Aorta (tissue), 5 donors: ENCODE measurements around the gene EPB41. TPM values are rescaled to one million over a fixed set of nuclear protein-coding genes. Genes with fewer than 3 reads are reported as not detected.
A peak's percentile ranks its signal among the peaks of the same experiment; 100 is the strongest.

Experiments
- ATAC-seq: fragments of 200-7000 bp; cut with Tn5 transposase; one replicate; pipeline ENCODE4 v1.9.1; 2022; ENCODE audit warnings: moderate library complexity; ENCODE audit not compliant: low FRiP score
- DNase-seq, 2 donors: peaks; one replicate each; pipeline ENCODE4 v3.0.0-alpha.2; 2020
- H3K27ac ChIP-seq, 2 donors: one replicate each; pipeline ENCODE4 v1.5.1; 2013; ENCODE audit warnings: low read length in 2 of 2, mild to moderate bottlenecking in 2 of 2, moderate library complexity in 2 of 2, control low read depth in 1 of 2, inconsistent platforms in 1 of 2, low read depth in 1 of 2
- H3K27me3 ChIP-seq, 2 donors: one replicate each; pipeline ENCODE4 v1.6.1; 2013; ENCODE audit warnings: control low read depth in 1 of 2, low read length in 1 of 2, mild to moderate bottlenecking in 1 of 2, moderate library complexity in 1 of 2; ENCODE audit not compliant: insufficient read depth in 2 of 2, control insufficient read depth in 1 of 2
- H3K36me3 ChIP-seq, 2 donors: one replicate each; pipeline ENCODE4 v1.6.1; 2013; ENCODE audit warnings: control low read depth in 1 of 2, low read length in 1 of 2, mild to moderate bottlenecking in 1 of 2; ENCODE audit not compliant: insufficient read depth in 2 of 2, control insufficient read depth in 1 of 2
- H3K4me1 ChIP-seq, 2 donors: one replicate each; pipeline ENCODE4 v1.6.1; 2013; ENCODE audit warnings: low read length in 2 of 2, control low read depth in 1 of 2, mild to moderate bottlenecking in 1 of 2, moderate library complexity in 1 of 2; ENCODE audit not compliant: insufficient read depth in 2 of 2, control insufficient read depth in 1 of 2
- H3K4me3 ChIP-seq, 2 donors: one replicate each; pipeline ENCODE4 v1.5.1; 2013; ENCODE audit warnings: low read length in 2 of 2, control low read depth in 1 of 2, mild to moderate bottlenecking in 1 of 2
- H3K9me3 ChIP-seq: one replicate; pipeline ENCODE4 v1.6.1; 2013; ENCODE audit warnings: mild to moderate bottlenecking, low read length; ENCODE audit not compliant: control insufficient read depth
- WGBS, 2 donors: extraction: QIAGEN DNeasy Blood & Tissue Kit; methylation state at CpG; one replicate each; pipeline ENCODE4 v1.1.7; 2013; 5-methylcytosine and 5-hydroxymethylcytosine counted together
- intact Hi-C, 2 donors: fragments of 100-400 bp; cut with DNase I; formaldehyde crosslinking; loops; one replicate each; pipeline versions ENCODE4 v1.14.2 to v1.15.0; 2022
- polyA plus RNA-seq, 2 donors: library from polyadenylated mRNA; stranded (reverse); fragments of 200-250 nt; gene quantifications; one replicate each; pipeline ENCODE4 v1.2.3, GENCODE V29; 2013
- total RNA-seq, 2 donors: library from RNA; stranded (reverse); fragmentation: NEBNext Ultra II Directional; extraction: Animal tissue kit (Norgen Biotek cat#: 25700); gene quantifications; one replicate each; pipeline ENCODE4 v1.2.1, GENCODE V29; 2021
- donor health status: healthy with polysubstance abuse.
- donor health status: Bipolar disorder and iron deficiency.
- donor health status: DM: no; HTN: no; CAD: no.
- donor health status: DM: no; HTN: no; CAD: no.
- donor health status: DM: yes; HTN: yes; CAD: no.

EPB41 gene
- total and polyA plus RNA-seq, 4 donors, result 3.4 to 35.2 (median 14.6) TPM

GRCh38 chr1:29156543-29157268, 242.3 kb downstream of the EPB41 start:
- peaks cover 6 to 7% of the 10 kb centered on the region in 2 donors for H3K36me3 ChIP-seq

GRCh38 chr1:29157269-29157601, 242.9 kb downstream of the EPB41 start:
- Histone ChIP-seq H3K27me3 (no peaks in the 10 kb centered on the region), H3K4me1 (no peaks in the 10 kb centered on the region), H3K36me3 (peaks cover 4 to 7% of the 10 kb centered on the region in 2 donors), H3K9me3 (no peaks in the 10 kb centered on the region), H3K4me3 (no peak overlapping the region), H3K27ac (no peak overlapping the region)
- WGBS, 2 donors, result 48 to 57% methylated on average over 3 of the region's 3 CpGs
- intact Hi-C loops, result no loop called here
- ATAC-seq (no peak), DNase-seq (no peak)

More at GRCh38 chr1:29156543-29157268, 242.3 kb downstream of the EPB41 start:
- 38 to 40% methylated on average over 10 of the region's 10 CpGs for WGBS, 2 donors
- Histone ChIP-seq H3K9me3 (no peaks in the 10 kb centered on the region), H3K27me3 (no peaks in the 10 kb centered on the region), H3K27ac (no peak overlapping the region), H3K4me3 (no peak overlapping the region), H3K4me1 (no peaks in the 10 kb centered on the region)
- no peak for DNase-seq
- ATAC-seq, result no peak
- intact Hi-C loops, result no loop called here

GRCh38 chr1:29159773-29160172, 245.4 kb downstream of the EPB41 start:
- 71 to 86% methylated on average over 3 of the region's 3 CpGs for WGBS, 2 donors
- H3K9me3 ChIP-seq, result no peaks in the 10 kb centered on the region
- H3K27ac ChIP-seq, result no peak overlapping the region
- no peak for DNase-seq
- H3K4me3 ChIP-seq, result no peak overlapping the region
- peaks cover 2 to 4% of the 10 kb centered on the region in 2 donors for H3K36me3 ChIP-seq
- no peaks in the 10 kb centered on the region for H3K27me3 ChIP-seq
- ATAC-seq, result no peak
- H3K4me1 ChIP-seq, result no peaks in the 10 kb centered on the region
- intact Hi-C loops, result no loop called here

GRCh38 chr1:29162025-29162424, 247.7 kb downstream of the EPB41 start:
- Histone ChIP-seq H3K27me3 (no peaks in the 10 kb centered on the region), H3K4me3 (no peak overlapping the region), H3K27ac (no peak overlapping the region), H3K9me3 (no peaks in the 10 kb centered on the region), H3K36me3 (peaks cover 6 to 8% of the 10 kb centered on the region in 2 donors), H3K4me1 (no peaks in the 10 kb centered on the region)
- ATAC-seq (no peak), DNase-seq (no peak)
- 45 to 50% methylated on average over 4 of the region's 4 CpGs for WGBS, 2 donors
- intact Hi-C loops, result no loop called here

DNA sequence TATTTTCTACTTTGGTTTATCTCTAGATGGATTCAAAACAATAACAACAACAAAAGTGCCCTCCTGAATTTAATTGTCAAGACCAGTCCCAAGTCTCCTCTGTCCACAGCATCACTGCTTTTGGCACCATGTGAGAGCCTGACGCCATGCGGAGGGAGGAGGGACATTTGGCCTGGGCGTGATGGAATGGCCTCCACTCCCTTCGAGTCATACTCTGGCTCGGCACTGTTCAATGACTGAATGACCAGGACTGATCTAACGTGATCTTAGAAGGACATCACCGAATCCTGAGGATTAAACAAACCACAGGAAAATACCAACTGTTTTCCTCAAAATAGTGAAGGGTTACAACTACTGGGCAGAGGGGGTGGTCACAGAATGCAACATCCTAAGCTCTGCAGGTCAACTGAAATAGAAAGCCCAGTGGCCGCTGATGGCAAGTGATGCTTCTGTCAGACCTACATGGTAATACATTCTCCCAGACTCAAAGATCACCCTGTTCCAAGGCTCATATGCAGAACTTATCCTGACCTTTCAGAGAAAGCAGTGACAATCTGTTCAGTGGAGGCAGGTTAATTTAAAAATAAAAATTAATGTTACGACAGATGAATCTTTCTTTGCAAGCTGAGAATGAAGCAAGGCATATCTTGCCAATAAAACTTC, 248.2 kb downstream of the EPB41 start:
- peak in 1 of 2 donors; percentile 80 for DNase-seq
- ATAC-seq, result no peak
- WGBS, 2 donors, result 47 to 51% methylated on average over 9 of the region's 9 CpGs

DNA sequence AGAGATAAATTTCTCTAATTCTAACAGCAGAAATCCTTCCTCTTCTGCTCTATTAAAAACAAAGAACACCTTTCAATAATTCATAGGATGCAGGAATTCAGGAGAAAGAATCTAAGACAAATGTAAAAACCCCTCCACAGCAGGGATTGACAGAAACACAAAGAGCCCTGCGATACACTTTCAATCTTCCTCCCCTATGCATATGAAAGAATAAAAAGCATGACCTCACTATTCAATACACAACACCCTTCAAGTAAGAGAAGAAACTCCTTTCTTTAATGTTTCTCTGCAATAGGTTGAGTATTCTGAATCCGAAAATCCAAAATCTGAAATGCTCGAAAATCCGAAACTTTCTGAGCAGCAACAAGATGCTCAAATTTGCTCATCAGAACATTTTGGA, 250.2 kb downstream of the EPB41 start:
- H3K4me3 ChIP-seq, result no peak overlapping the region
- 82 to 84% methylated on average over 4 of the region's 4 CpGs for WGBS, 2 donors
- no peak for ATAC-seq
- intact Hi-C loops, result no loop called here
- no peaks in the 10 kb centered on the region for H3K9me3 ChIP-seq
- H3K4me1 ChIP-seq, result no peaks in the 10 kb centered on the region
- DNase-seq, result no peak
- peaks cover 4 to 6% of the 10 kb centered on the region in 2 donors for H3K36me3 ChIP-seq
- H3K27me3 ChIP-seq, result no peaks in the 10 kb centered on the region
- no peak overlapping the region for H3K27ac ChIP-seq

More for the DNA sequence above, 248.2 kb downstream of the EPB41 start:
- Histone ChIP-seq H3K27me3 (no peaks in the 10 kb centered on the region), H3K4me1 (no peaks in the 10 kb centered on the region), H3K27ac (no peak overlapping the region), H3K9me3 (no peaks in the 10 kb centered on the region), H3K36me3 (peaks cover 6 to 8% of the 10 kb centered on the region in 2 donors), H3K4me3 (no peak overlapping the region)
- intact Hi-C loops, result no loop called here

GRCh38 chr1:29166291-29166878, 252.0 kb downstream of the EPB41 start:
- DNase-seq, result no peak
- WGBS, 2 donors, result 64 to 68% methylated on average over 9 of the region's 9 CpGs
- no peak overlapping the region for H3K4me3 ChIP-seq
- peaks cover 2% of the 10 kb centered on the region in 2 donors for H3K4me1 ChIP-seq
- intact Hi-C loops, result no loop called here
- ATAC-seq, result no peak
- H3K36me3 ChIP-seq, result peaks cover 4 to 6% of the 10 kb centered on the region in 2 donors
- H3K27ac ChIP-seq, result no peak overlapping the region
- H3K9me3 ChIP-seq, result no peaks in the 10 kb centered on the region
- H3K27me3 ChIP-seq, result no peaks in the 10 kb centered on the region

DNA sequence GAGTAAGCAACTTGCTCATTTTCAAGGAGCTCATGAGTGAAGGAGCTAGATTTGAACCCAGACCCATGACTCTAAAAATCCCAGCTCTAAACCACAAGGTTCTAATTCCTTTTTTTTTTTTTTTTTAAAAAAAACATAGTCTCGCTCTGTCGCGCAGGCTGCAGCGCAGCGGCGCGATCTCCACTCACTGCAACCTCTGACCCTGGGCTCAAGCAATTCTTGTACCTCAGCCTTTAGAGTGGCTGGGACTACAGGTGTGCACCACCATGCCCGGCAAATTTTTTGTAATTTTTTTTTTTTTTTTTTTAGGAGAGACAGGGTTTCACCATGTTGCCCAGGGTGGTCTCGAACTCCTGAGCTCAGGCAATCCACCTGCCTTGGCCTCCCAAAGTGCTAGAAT, 253.5 kb downstream of the EPB41 start:
- intact Hi-C loops, result no loop called here
- H3K4me1 ChIP-seq, result peaks cover 3% of the 10 kb centered on the region in 2 donors
- ATAC-seq, result no peak
- DNase-seq, result no peak
- H3K36me3 ChIP-seq, result peaks cover 4 to 6% of the 10 kb centered on the region in 2 donors
- H3K27me3 ChIP-seq, result no peaks in the 10 kb centered on the region
- H3K27ac ChIP-seq, result no peak overlapping the region
- no peaks in the 10 kb centered on the region for H3K9me3 ChIP-seq
- WGBS, 2 donors, result 98 to 99% methylated on average over 9 of the region's 9 CpGs
- H3K4me3 ChIP-seq, result no peak overlapping the region
